Mesenchymal stem cell (in vitro differentiated cells and primary cell): ENCODE data around the gene MEMO1.

Source experiments
- DNase-seq: peaks from one replicate; pipeline ENCODE4 v3.0.0-alpha.2; 2013
- H2AFZ ChIP-seq: one replicate; pipeline ENCODE4 v1.6.1; 2013; ENCODE audit warnings: low read depth, mild to moderate bottlenecking, control low read depth, inconsistent platforms, low read length, moderate library complexity
- H2AK5ac ChIP-seq: 2 replicates; pipeline ENCODE4 v1.6.1; 2013; ENCODE audit warnings: low read length, moderate library complexity, mild to moderate bottlenecking, inconsistent platforms; ENCODE audit not compliant: severe bottlenecking
- H2BK120ac ChIP-seq: one replicate; pipeline ENCODE4 v1.6.1; 2013; ENCODE audit warnings: low read depth, mild to moderate bottlenecking, inconsistent platforms, low read length, moderate library complexity
- H2BK12ac ChIP-seq, 2 experiments: one replicate each; pipeline ENCODE4 v1.6.1; 2013; ENCODE audit warnings: inconsistent platforms in 2 of 2, low read length in 2 of 2, mild to moderate bottlenecking in 2 of 2, moderate library complexity in 2 of 2, control low read depth in 1 of 2
- H2BK15ac ChIP-seq: one replicate; pipeline ENCODE4 v1.6.1; 2013; ENCODE audit warnings: mild to moderate bottlenecking, low read depth, inconsistent platforms; ENCODE audit not compliant: poor library complexity, severe bottlenecking
- H2BK5ac ChIP-seq: 2 replicates; pipeline ENCODE4 v1.6.1; 2013; ENCODE audit warnings: low read depth, mild to moderate bottlenecking, low read length, control low read depth, inconsistent platforms; ENCODE audit not compliant: poor library complexity, severe bottlenecking
- H3K14ac ChIP-seq, 2 experiments: one replicate each; pipeline ENCODE4 v1.6.1; 2013; ENCODE audit warnings: inconsistent platforms in 2 of 2, low read length in 2 of 2, control low read depth in 1 of 2, mild to moderate bottlenecking in 1 of 2, moderate library complexity in 1 of 2
- H3K18ac ChIP-seq, 2 experiments: one replicate each; pipeline ENCODE4 v1.6.1; 2013; ENCODE audit warnings: inconsistent platforms in 2 of 2, low read length in 2 of 2, control low read depth in 1 of 2, low read depth in 1 of 2, mild to moderate bottlenecking in 1 of 2
- H3K23ac ChIP-seq, 2 experiments: one replicate each; pipeline ENCODE4 v1.6.1; 2013; ENCODE audit warnings: inconsistent platforms in 2 of 2, low read length in 2 of 2, mild to moderate bottlenecking in 2 of 2, moderate library complexity in 2 of 2, control low read depth in 1 of 2
- H3K27ac ChIP-seq: 2 replicates; pipeline ENCODE4 v1.5.1; 2013; ENCODE audit warnings: mild to moderate bottlenecking, moderate library complexity, low read length, control low read depth, inconsistent platforms; ENCODE audit not compliant: poor library complexity, severe bottlenecking
- H3K27me3 ChIP-seq, 2 experiments: 2 replicates each; pipeline versions ENCODE4 v1.6.1 to v1.7.0; 2013; ENCODE audit warnings: low read length in 2 of 2, mild to moderate bottlenecking in 2 of 2, moderate library complexity in 2 of 2, control low read depth in 1 of 2, inconsistent platforms in 1 of 2; ENCODE audit not compliant: control insufficient read depth in 1 of 2, insufficient read depth in 1 of 2
- H3K36me3 ChIP-seq, 2 experiments: 2 replicates each; pipeline versions ENCODE4 v1.6.1 to v1.7.0; 2013; ENCODE audit warnings: low read length in 2 of 2, control low read depth in 1 of 2, inconsistent platforms in 1 of 2, low read depth in 1 of 2, mild to moderate bottlenecking in 1 of 2; ENCODE audit not compliant: insufficient read depth in 2 of 2, control insufficient read depth in 1 of 2
- H3K4ac ChIP-seq, 2 experiments: one replicate each; pipeline ENCODE4 v1.6.1; 2013; ENCODE audit warnings: inconsistent platforms in 2 of 2, low read length in 2 of 2, mild to moderate bottlenecking in 2 of 2, moderate library complexity in 2 of 2, control low read depth in 1 of 2, low read depth in 1 of 2
- H3K4me1 ChIP-seq: 2 replicates; pipeline ENCODE4 v1.6.1; 2013; ENCODE audit warnings: low read depth, low read length, control low read depth; ENCODE audit not compliant: control insufficient read depth, insufficient read depth
- H3K4me2 ChIP-seq: 2 replicates; pipeline ENCODE4 v1.6.1; 2013; ENCODE audit warnings: low read length, mild to moderate bottlenecking, inconsistent platforms; ENCODE audit not compliant: poor library complexity, severe bottlenecking
- H3K4me3 ChIP-seq, 2 experiments: 2 replicates each; pipeline versions ENCODE4 v1.5.1 to v1.7.0; 2013; ENCODE audit warnings: low read length in 2 of 2, mild to moderate bottlenecking in 2 of 2, control low read depth in 1 of 2, low read depth in 1 of 2; ENCODE audit not compliant: insufficient read depth in 1 of 2
- H3K79me1 ChIP-seq: replicated peaks from 2 replicates; pipeline ENCODE4 v1.6.1; 2013; ENCODE audit warnings: mild to moderate bottlenecking, control low read depth, low read length, inconsistent platforms; ENCODE audit not compliant: poor library complexity, severe bottlenecking
- H3K9ac ChIP-seq: 2 replicates; pipeline ENCODE4 v1.7.0; 2013; ENCODE audit warnings: mild to moderate bottlenecking, low read length, moderate library complexity
- H3K9me3 ChIP-seq: 2 replicates; pipeline ENCODE4 v1.7.0; 2013; ENCODE audit warnings: mild to moderate bottlenecking, low read length; ENCODE audit not compliant: control insufficient read depth
- H4K8ac ChIP-seq: one replicate; pipeline ENCODE4 v1.6.1; 2013; ENCODE audit warnings: inconsistent platforms, mild to moderate bottlenecking, low read length, moderate library complexity
- H4K91ac ChIP-seq: one replicate; pipeline ENCODE4 v1.6.1; 2013; ENCODE audit warnings: mild to moderate bottlenecking, low read length, inconsistent platforms
- WGBS: methylation state at CpG from one replicate; pipeline ENCODE4 v1.1.7; 2013; ENCODE audit warnings: mixed read lengths; 5-methylcytosine and 5-hydroxymethylcytosine counted together

MEMO1 gene

GRCh38 chr2:31950946-31951562 lies 59.8 kb downstream of the MEMO1 start:
- H2BK15ac ChIP-seq: no peak overlapping the region
- H3K14ac ChIP-seq: no peak overlapping the region
- no peaks in the 10 kb centered on the region for H3K4me1 ChIP-seq
- no peak overlapping the region for H3K18ac ChIP-seq
- DNase-seq: no peak
- H3K36me3 ChIP-seq: peaks cover 0 to 4% of the 10 kb centered on the region in 2 experiments
- H3K79me1 ChIP-seq: peaks cover 12% of the 10 kb centered on the region
- H3K9me3 ChIP-seq: no peaks in the 10 kb centered on the region
- H3K23ac ChIP-seq: no peak overlapping the region
- no peak overlapping the region for H2AFZ ChIP-seq
- H3K4ac ChIP-seq: no peak overlapping the region
- no peak overlapping the region for H2BK5ac ChIP-seq
- H3K9ac ChIP-seq: no peak overlapping the region
- H3K4me3 ChIP-seq: no peak overlapping the region
- H3K27ac ChIP-seq: no peak overlapping the region
- H4K91ac ChIP-seq: no peak overlapping the region
- no peak overlapping the region for H2BK120ac ChIP-seq
- H3K4me2 ChIP-seq: no peak overlapping the region
- WGBS: 96% methylated on average over 3 of the region's 4 CpGs
- no peak overlapping the region for H4K8ac ChIP-seq
- no peak overlapping the region for H2AK5ac ChIP-seq
- H3K27me3 ChIP-seq: no peaks in the 10 kb centered on the region
- no peak overlapping the region for H2BK12ac ChIP-seq

- H2BK15ac ChIP-seq: no peak overlapping the region
- H3K9ac ChIP-seq: no peak overlapping the region
- H4K91ac ChIP-seq: no peak overlapping the region
- no peak overlapping the region for H3K4me2 ChIP-seq
- no peaks in the 10 kb centered on the region for H3K9me3 ChIP-seq
- no peak overlapping the region for H2BK12ac ChIP-seq
- H2BK5ac ChIP-seq: no peak overlapping the region
- peaks cover 2% of the 10 kb centered on the region in 2 experiments for H3K36me3 ChIP-seq
- H3K27me3 ChIP-seq: no peaks in the 10 kb centered on the region
- no peak overlapping the region for H3K14ac ChIP-seq
- H2AK5ac ChIP-seq: no peak overlapping the region
- no peak overlapping the region for H3K4ac ChIP-seq
- WGBS: 100% methylated on average over 1 of the region's 2 CpGs
- H3K4me3 ChIP-seq: no peak overlapping the region
- H3K23ac ChIP-seq: no peak overlapping the region
- no peak overlapping the region for H3K27ac ChIP-seq
- H2AFZ ChIP-seq: no peak overlapping the region
- H3K79me1 ChIP-seq: peaks cover 15% of the 10 kb centered on the region
- no peak overlapping the region for H4K8ac ChIP-seq
- no peak for DNase-seq
- no peaks in the 10 kb centered on the region for H3K4me1 ChIP-seq
- no peak overlapping the region for H2BK120ac ChIP-seq
- no peak overlapping the region for H3K18ac ChIP-seq
Observed at GRCh38 chr2:31947871-31948270, 62.9 kb downstream of the MEMO1 start.

- H3K27ac ChIP-seq: no peak overlapping the region
- H3K36me3 ChIP-seq: peaks cover 6 to 12% of the 10 kb centered on the region in 2 experiments
- no peak overlapping the region for H2BK5ac ChIP-seq
Observed at GRCh38 chr2:31946838-31947237, 64.0 kb downstream of the MEMO1 start.

GRCh38 chr2:31945572-31945935 lies 65.3 kb downstream of the MEMO1 start:
- Histone ChIP-seq H2BK15ac (no peak overlapping the region), H3K4me1 (no peaks in the 10 kb centered on the region), H3K4ac (no peak overlapping the region), H3K4me2 (no peak overlapping the region), H4K8ac (no peak overlapping the region), H2AFZ (no peak overlapping the region), H2BK5ac (no peak overlapping the region), H3K4me3 (no peak overlapping the region), H3K23ac (no peak overlapping the region), H3K79me1 (peaks cover 20% of the 10 kb centered on the region), H2BK120ac (no peak overlapping the region), H3K27ac (no peak overlapping the region), H4K91ac (no peak overlapping the region), H3K9ac (no peak overlapping the region), H2AK5ac (no peak overlapping the region), H3K14ac (no peak overlapping the region), H3K36me3 (peaks cover 7 to 23% of the 10 kb centered on the region in 2 experiments), H2BK12ac (no peak overlapping the region), H3K27me3 (no peaks in the 10 kb centered on the region), H3K9me3 (no peaks in the 10 kb centered on the region), H3K18ac (no peak overlapping the region)
- peak; percentile 16 for DNase-seq
- no CpG with 5 or more reads among the region's 1 CpG for WGBS

More at GRCh38 chr2:31946838-31947237, 64.0 kb downstream of the MEMO1 start:
- H3K4ac ChIP-seq: no peak overlapping the region
- H4K8ac ChIP-seq: no peak overlapping the region
- no peak overlapping the region for H3K14ac ChIP-seq
- H3K4me1 ChIP-seq: no peaks in the 10 kb centered on the region
- no peak overlapping the region for H2BK120ac ChIP-seq
- H3K79me1 ChIP-seq: peaks cover 17% of the 10 kb centered on the region
- no peak overlapping the region for H3K18ac ChIP-seq
- no peaks in the 10 kb centered on the region for H3K9me3 ChIP-seq
- no peak overlapping the region for H3K4me3 ChIP-seq
- H2BK12ac ChIP-seq: no peak overlapping the region
- no peak overlapping the region for H2AFZ ChIP-seq
- no peaks in the 10 kb centered on the region for H3K27me3 ChIP-seq
- no peak overlapping the region for H3K9ac ChIP-seq
- H3K23ac ChIP-seq: no peak overlapping the region
- no peak overlapping the region for H4K91ac ChIP-seq
- no peak overlapping the region for H2AK5ac ChIP-seq
- no peak for DNase-seq
- no peak overlapping the region for H2BK15ac ChIP-seq
- no peak overlapping the region for H3K4me2 ChIP-seq
- 91% methylated on average over 4 of the region's 4 CpGs for WGBS
